Endothelial cell of hepatic sinusoid (primary cell): ENCODE results near the gene NMT1.
"Not testable (repeated sequence)": the region's sequence is repeated elsewhere in the genome, so short reads cannot be mapped to it uniquely, and the experiment has no call there.

Experiments used
- in situ Hi-C: cut with HindIII; loops from 2 replicates; pipeline ENCODE4 v1.10.0; 2017; ENCODE audit warnings: low sequenced_read_pairs

Gene NMT1

DNA sequence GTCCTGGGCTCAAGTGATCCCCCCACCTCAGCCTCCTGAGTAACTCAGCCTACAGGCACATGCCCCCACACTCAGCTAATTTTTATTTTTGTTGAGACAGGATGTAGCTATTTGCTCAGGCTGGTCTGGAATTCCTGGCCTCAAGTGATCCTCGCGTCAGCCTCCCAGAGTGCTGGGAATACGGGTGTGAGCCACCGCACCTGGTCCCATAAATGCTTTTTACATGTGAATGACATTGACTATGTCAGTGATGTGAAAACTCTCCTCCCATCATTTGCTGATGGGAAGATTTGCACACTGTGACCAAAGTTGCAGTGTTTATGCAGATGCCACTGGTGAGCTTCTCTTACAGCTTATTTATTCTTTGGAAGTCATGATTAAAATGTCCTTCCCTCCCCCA lies 56.2 kb downstream of the NMT1 start:
- in situ Hi-C loops, result no loop called here

DNA sequence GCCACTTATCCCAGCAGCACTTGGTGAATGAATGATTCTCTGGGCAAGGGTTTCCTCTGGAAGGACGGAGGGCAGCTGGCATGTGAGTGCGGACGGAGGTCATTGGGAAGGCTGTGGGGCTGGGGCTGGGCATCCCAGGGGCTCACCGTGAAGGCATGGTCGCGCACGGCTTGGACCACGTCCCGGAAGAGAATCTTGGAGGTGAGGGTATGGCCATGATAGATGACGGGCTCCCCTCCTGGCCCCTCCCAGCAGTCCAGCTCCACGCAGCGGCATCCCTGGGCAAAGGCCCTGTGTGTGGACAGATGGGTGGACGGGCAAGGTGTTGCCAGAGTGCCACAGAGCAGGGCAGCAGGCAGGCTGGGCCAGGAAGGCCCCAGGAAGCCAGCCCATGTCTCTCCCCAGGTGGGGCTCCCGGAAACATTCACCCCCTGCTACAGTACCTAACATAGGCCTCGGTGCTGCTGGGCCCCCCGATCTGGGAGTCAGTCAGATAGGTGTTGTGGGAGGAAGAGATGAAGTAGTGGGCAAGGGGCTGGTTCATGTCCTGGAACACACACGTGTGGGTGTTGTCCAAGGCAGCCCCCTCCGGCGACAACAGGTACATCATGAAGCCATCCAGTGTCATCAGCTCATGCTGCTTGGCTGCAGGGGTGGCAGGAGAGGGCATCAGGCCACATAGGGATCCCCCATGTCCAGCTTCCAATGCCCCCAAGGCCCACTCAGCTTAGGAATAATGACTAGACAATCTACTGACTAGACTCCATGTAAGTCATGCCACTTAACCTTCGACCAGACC lies 56.9 kb downstream of the NMT1 start:
- in situ Hi-C loops, result no loop called here

DNA sequence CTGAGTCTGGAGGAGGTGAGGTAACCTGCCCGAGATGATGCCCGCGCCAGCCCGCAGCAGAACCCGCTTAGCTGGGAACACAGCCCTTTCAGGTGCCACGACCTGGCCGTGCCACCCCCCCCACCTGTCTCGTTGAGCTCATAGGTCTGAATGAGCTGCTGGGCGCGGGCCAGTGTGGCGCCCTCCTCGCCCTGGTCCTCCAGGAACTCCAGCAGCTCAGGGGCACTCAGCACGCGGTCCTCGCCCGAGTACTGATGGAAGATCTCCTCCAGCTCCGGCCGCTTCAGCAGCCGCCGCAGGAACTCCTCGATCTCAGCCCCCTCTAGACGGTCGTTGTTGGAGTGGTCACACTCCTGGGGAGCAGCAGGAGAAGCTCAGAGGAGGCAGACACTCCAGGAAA lies 57.6 kb downstream of the NMT1 start:
- in situ Hi-C loops, result no loop called here

DNA sequence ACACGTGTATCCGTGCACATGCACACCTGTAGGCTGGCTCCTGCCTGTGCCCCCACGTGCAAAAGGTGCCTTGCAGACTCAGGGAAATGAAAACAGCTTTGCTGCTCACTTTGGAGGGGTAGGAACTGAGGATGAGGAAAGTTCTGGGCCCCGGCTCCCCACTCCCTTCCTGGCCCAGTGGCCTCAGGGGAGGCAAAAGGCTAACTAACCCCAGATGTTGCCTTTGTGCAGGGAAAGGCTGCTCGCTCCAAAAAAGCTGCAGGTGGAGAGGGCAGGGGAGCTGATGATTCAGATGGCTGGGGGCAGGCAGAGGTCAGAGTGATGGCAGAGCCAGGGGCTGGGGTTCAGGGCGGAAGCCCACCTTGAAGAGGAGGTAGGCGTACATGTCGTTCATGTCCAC lies 58.8 kb downstream of the NMT1 start:
- in situ Hi-C loops, result no loop called here

DNA sequence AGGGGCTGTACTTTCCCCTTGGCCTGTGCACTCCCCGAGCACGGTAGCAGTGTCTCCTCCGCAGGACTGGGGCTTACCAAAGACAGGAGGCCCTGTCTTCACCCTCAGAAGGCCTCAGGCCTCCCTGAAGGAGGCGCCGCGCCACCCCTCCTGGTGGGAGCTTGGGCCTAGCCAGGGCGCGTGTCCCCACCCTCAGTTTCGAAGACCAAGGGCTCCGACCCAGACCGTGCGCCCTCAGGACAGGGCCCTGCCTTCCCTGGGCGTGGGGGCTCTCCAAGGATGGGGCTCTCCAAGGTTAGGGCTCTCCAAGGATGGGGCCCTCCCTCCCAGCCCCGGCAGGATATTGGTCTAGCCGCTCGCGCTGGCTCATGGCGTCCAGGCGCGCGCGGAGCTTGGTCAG lies 59.4 kb downstream of the NMT1 start:
- in situ Hi-C loops, result no loop called here

DNA sequence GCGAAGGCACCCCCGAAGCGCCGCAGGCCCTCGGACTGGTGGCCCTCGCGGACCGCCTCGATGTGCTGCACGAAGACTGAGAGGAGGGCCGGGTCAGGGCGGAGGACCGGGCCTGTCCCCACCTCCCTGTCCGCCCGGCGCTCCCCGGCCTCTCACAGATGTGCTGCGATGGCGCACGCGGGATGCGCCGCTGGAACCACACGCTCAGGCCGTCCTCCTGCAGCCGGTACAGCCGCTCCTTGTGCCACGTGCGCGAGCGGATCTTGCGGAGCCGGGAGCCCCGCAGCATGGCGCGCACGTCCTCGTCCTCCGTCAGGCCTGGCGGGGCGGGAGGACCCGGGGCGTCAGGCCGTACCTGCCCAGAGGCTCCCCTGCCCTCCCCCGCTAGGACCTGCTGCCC lies 59.9 kb downstream of the NMT1 start:
- in situ Hi-C loops, result no loop called here

DNA sequence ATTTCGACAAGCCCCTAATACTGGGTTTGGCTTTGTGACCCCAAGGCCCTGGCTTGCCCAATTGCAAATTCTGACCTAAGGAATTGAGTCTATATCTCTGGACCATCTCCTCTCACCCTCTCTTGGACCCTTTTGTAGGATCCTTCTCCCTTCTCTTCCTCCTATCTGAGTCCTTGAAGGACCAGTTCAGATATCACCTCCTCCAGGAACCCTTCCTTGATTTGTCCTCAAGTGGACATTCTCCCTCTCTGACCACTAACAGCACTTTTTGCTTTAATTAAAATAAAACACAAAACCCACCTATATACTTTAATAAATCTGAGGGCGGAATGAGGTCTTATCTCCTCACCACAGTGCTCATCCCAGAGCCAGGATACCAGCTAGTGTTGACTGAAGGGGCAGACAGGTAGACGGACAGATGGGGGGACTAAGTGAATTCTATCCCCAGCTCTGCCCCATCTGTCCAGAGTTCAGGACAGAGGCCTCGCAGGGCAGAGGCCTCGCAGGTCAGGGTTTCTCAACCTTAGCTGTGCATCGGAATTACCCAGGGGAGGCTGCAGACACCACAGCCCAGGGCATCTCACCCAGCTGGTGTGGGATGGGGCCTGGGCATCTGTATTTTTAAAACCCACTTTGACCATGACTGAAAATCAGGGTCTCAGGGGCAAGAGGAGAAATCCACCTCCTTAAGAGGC lies 62.1 kb downstream of the NMT1 start:
- in situ Hi-C loops, result no loop called here

DNA sequence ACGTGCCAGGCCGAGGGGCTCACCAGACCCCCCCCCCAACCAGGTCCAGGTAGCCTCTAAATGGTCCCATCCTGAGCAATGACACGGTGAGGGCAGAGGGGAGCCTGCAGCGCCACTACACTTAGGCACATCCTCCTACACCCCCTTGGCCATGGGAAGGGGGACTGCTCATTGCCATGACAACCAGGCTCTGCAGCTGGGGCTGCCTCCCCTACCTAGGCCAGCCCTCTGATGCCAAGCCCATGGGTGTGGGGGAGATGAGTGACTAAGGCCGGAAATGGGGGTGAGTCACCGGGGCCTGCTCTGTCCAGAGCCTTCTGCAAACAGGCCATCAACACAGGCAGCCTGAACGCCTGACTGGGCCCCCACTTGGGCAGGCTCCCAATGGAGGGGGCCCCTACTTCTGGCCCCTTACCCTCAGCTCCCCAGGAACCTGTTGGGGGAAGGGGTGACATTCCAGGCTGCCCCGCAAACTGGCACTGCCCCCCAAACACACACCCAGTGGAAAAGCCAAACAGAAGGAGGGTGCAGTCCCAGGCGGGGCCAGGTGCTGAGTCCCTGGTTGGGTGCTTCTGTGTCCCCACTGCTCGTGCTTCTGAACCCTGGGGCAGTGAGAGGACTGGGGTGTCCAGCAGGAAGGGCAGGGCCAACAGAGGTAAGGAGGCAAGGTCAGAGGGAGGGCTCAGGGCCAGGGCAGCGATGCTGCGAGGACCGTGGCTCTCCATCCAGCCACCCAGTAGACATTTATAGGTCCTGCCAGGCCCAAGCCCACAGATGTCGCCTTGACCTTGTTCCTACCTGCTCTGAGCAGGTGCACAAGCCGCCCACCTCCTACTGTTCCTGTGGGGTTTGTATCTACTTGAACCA lies 63.0 kb downstream of the NMT1 start:
- in situ Hi-C loops, result no loop called here

DNA sequence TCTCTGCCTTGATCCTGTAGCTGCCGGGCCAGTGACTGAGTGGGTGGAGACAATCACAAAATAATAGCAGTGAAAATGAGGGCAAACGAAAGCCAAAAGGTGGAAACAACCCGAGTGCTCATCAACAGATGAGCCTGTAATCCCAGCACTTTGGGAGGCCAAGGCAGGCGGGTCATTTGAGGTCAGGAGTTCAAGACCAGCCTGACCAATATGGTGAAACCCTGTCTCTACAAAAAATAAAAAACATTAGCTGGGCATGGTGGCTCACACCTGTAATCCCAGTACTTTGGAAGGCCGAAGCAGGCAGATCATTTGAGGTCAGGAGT lies 63.6 kb downstream of the NMT1 start:
- in situ Hi-C loops, result not testable (repeated sequence)

DNA sequence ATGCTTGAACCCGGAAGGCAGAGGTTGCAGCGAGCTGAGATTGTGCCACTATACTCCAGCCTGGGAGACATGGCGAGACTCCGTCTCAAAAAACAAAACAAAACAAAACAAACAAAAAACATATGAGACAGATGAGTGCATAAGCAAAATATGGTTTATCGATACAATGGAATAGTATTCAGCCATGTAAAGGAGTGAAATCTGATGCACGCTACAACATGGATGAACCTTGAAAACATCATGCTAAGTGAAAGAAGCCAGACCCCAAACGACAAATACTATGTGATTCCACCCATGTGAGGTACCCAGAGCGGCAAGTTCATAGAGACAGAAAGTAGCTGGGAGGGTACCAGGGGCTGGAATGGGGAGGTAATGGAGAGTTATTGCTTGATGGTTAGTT lies 64.4 kb downstream of the NMT1 start:
- in situ Hi-C loops, result no loop called here

DNA sequence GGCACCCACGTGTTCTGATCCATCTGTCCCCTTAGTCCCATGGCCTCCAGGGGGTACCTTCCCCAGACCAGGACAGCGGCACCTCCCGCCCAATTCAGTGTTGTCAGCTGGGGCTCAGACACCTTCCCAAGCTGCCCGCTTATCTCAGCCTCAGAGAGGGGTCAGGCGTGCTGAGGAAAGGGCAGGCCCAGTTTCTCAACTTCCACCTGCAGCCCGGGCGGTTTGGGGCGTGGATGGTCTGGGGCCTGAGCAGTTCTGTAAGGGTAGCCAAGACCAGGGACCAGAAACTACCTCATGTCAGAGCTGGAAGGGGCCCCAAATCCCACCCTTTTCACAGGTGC lies 66.1 kb downstream of the NMT1 start:
- in situ Hi-C loops, result no loop called here

DNA sequence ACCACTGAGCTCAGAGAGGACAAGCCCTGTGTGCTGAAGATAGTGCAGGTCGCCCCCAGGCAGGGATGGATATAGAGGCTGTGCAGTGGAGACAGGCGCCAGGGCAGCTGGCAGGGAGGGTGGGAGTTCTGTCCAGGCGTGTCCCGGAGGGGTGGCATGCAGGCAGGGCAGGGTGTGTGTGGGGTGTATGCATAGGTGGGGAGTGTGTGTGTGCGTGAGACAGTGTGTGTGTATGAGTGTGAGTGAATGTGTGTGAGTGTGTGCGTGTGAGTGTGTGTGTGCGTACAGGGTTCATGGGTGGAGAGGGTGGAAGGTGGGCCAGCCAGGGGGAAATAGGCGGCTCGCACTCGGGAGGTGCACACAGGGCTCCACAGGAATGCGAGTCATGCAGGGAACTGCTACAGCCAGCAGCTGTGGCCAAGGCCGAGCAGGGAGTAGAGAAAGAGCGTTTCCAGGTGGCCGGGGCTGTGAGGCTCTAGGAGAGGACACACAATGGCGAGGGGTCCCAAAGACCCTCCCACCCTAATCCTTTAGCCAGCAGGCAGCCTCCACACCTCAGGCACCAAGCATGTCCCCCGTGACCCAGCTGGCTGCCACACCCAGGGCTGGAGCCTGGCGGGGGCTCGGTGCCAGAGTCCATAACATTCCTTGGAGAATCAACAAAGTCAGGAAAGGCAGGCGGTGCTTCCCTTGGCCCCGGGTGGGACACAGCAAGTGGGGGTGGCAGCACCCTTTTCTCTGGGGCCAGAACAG lies 66.6 kb downstream of the NMT1 start:
- in situ Hi-C loops, result no loop called here

DNA sequence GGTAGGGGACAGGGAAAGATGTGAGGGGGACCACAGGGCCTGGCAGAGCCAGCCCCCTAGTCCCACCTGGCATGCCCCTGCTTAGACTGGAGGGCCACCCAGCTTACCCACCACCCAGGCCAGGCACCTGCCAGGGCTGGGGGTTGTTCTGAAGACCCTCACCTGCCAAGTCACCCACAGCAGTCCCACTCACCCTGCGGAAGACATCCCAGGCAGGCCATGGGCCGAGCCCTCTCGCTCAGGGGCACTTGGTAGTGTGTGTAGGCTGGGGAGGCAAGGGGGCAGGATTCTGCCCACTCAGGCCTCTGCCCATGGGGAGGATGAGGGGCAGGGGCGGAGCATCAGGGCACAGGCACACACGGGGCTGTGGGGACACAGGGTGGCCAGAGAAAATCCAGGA lies 67.2 kb downstream of the NMT1 start:
- in situ Hi-C loops, result no loop called here

DNA sequence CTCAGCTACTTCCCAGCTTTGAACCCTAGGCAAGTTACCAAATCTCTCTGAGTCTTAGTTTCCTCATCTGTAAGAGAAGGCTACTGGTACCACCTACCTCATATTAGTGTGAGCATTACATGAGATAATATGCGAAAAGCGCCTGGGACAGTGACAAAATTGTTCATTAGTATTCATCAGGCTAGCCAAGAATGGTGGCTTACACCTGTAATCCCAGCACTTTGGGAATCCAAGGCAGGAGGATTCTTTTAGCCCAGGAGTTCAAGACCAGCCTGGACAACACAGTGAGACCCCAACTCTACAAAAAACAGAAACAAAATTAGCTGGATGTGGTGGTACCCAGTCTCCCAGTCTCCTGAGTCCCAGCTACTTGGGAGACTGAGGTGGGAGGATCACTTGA lies 67.9 kb downstream of the NMT1 start:
- in situ Hi-C loops, result no loop called here

DNA sequence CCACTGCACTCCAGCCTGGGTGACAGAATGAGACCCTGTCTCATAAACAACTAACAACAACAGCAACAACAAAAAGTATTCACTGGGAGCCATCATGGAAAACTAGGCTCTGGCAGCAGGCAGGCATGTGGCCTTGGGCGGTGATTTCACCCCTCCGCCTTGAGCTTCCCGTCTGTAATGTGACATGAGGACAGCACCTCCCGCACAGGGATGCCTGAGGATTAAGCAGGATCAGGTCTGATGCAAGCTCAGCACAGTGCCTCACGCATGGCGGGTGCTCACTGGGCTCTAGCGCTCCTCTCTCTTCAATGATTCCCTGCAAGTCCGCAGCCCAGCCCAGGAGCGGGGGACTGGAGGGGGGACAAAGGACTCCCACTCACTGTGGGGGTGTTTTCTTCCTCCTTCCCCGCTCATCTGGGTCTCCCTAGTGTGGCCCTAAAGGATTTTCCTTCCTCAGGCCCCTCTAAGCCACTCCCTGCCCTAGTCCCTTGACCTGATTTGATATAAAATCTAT lies 68.4 kb downstream of the NMT1 start:
- in situ Hi-C loops, result no loop called here

DNA sequence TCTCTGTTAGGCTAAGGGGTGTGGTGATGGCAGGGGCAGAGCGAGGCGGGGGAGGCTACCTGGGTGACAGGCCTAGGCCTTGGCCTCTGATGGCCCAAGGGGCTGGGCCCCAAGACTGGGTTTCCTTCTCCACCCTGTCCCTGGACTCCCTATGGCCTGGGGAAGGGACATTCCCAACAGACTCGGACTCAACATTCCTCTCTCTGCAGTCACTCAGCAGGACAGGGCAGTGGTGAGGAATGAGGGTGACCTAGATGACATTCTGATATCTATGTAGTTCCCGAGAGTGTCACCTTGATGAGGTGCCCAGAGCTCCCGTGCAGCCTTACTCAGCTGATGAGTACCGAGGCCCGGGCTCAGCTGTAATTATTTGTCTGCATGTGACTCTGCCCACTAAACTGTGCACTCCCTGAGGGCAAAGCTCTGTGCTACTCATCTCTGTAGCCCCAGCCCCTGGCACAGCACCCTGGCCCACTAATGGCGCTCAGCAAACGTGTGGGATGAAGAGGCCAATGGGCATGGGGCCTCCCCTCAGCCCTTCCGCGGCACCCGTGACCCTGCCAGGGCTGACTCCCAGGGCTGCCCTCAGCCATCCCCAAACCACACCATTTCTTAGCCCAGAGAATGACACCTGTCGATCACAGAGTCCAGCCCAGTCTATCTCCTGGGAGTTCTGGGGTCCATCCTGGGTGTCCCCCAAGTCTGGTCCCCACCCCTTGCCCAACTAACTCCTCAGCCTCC lies 69.0 kb downstream of the NMT1 start:
- in situ Hi-C loops, result no loop called here

DNA sequence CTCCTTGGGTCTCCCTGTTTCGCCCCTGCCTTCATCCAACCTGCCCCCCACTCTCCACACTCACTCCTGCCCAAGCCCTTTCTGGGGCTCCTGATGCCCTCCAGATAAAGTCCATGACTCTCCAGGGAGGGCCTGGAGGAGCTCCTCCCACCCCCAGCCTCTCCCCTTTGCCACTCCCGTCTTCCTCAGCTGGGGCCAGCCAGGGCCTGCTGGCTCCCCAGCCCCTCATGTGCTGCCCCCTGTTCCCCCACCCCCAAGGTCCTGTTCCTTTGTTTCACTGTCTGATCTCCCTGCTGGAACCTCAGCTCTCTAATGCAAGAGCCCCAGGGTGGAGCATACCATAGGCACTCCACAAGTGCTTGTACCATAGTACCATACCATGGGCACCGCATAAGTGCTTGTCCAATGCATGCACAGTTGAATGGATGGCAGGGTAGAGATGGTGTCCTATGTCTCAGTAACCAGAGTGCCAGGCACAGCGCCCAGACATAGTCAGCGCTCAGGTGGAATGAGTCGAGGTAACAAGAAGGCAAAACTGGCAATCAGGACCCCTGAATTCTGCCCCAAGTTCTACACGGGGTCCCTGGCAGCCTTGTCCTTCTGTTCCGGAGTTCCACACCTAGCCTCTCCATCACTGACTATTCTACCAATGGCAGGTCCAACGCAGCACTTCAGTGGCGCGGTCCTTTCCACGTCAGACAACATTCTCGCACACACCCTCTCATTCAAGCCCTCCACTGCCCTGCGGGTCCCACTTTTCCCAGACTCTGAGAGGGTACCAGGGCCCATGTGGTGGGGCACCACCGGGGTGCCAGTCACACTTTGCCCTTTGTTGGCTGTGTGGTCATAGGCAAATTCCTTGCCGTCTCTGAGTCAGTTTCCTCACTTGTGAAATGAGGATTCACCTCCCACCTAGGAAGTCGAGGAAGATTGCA lies 69.8 kb downstream of the NMT1 start:
- in situ Hi-C loops, result no loop called here

DNA sequence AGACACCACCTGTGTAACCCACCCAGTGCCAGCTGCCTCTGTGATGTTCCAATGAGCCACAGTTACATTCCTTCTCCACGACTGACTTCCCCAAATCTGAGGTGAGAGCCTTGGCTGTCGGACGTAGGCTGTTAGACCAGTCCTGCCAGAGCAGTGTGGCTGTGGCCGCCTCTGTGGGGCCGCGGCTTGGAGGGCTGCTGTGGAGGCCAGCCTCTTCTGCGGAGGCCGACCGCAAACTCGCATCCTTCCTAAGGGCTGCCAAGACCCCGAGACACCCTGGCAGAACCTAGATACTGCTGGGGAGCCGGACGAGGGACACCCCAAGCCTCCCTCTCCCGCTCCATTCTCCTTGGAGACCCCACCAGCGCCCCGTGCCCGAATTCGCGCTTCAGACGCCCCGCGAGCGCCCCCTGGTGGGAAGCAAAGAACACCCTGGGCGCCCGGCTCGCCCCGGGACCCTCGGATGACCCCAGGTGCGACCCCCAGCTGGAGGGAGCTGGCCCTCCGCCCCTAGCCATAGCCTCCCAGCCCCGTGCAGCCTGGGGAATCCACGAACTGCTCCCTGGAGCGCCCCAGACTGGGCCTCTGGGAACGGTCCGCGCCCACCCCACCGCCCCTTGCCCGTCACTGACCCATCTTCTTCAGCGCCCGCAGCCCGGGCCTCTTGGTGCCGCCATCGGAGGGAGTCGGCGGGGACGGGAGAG lies 70.7 kb downstream of the NMT1 start:
- in situ Hi-C loops, result no loop called here

DNA sequence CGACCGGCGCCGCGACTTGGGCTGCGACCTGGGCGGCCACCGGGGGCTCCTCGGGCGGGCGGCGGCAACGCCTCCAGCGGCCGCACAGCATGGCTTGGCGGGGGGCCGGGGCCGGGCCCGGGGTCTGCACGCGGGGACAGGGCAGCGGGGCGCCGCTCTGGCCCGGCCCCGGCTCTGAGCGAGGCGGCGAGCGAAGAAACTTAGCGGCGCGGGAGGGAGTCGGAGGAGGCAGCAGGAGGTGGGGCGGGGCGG lies 71.1 kb downstream of the NMT1 start, which contains the start of gene PLCD3:
PLCD3 (minus strand) TSS at position 196 of the 252 bp plus-strand sequence; CDS start at position 91, 105 bp downstream.
- in situ Hi-C loops, result no loop called here
